Ishikawa (cell line): ENCODE measurements around the gene RASD2.

Experiments
- CEBPB ChIP-seq: IDR thresholded peaks from 2 replicates; pipeline ENCODE4 v1.6.1; 2012
- CREB1 ChIP-seq: IDR thresholded peaks from 2 replicates; pipeline ENCODE4 v1.6.1; 2012; ENCODE audit warnings: low read depth
- EGR1 ChIP-seq: IDR thresholded peaks from 2 replicates; pipeline ENCODE4 v1.6.1; 2012
- EP300 ChIP-seq: IDR thresholded peaks from 2 replicates; pipeline ENCODE4 v1.6.1; 2012; ENCODE audit warnings: borderline replicate concordance
- FOXM1 ChIP-seq: IDR thresholded peaks from 2 replicates; pipeline ENCODE4 v1.6.1; 2012; ENCODE audit warnings: low read depth, borderline replicate concordance
- NFIC ChIP-seq: IDR thresholded peaks from 2 replicates; pipeline ENCODE4 v1.6.1; 2012
- RAD21 ChIP-seq: IDR thresholded peaks from 2 replicates; pipeline ENCODE4 v1.6.1; 2012; ENCODE audit warnings: low read depth
- TAF1 ChIP-seq: IDR thresholded peaks from 2 replicates; pipeline ENCODE4 v1.6.1; 2012; ENCODE audit warnings: low read depth, mild to moderate bottlenecking
- TCF12 ChIP-seq: IDR thresholded peaks from 2 replicates; pipeline ENCODE4 v1.6.1; 2012; ENCODE audit warnings: low read depth
- TEAD4 ChIP-seq: IDR thresholded peaks from 2 replicates; pipeline ENCODE4 v1.6.1; 2012
- YY1 ChIP-seq: IDR thresholded peaks from 2 replicates; pipeline ENCODE4 v1.6.1; 2012; ENCODE audit warnings: low read depth
- ZBTB7A ChIP-seq: IDR thresholded peaks from 2 replicates; pipeline ENCODE4 v1.6.1; 2012; ENCODE audit warnings: low read depth
- TF ChIP-seq, protein P1 (sequence below): IDR thresholded peaks from 2 replicates; pipeline ENCODE4 v1.6.1; 2012; ENCODE audit warnings: low read depth, mild to moderate bottlenecking
- TF ChIP-seq, protein P2 (sequence below): IDR thresholded peaks from 2 replicates; pipeline ENCODE4 v1.6.1; 2012
- TF ChIP-seq, protein P3 (sequence below): IDR thresholded peaks from 2 replicates; pipeline ENCODE4 v1.6.1; 2012

Gene RASD2

DNA sequence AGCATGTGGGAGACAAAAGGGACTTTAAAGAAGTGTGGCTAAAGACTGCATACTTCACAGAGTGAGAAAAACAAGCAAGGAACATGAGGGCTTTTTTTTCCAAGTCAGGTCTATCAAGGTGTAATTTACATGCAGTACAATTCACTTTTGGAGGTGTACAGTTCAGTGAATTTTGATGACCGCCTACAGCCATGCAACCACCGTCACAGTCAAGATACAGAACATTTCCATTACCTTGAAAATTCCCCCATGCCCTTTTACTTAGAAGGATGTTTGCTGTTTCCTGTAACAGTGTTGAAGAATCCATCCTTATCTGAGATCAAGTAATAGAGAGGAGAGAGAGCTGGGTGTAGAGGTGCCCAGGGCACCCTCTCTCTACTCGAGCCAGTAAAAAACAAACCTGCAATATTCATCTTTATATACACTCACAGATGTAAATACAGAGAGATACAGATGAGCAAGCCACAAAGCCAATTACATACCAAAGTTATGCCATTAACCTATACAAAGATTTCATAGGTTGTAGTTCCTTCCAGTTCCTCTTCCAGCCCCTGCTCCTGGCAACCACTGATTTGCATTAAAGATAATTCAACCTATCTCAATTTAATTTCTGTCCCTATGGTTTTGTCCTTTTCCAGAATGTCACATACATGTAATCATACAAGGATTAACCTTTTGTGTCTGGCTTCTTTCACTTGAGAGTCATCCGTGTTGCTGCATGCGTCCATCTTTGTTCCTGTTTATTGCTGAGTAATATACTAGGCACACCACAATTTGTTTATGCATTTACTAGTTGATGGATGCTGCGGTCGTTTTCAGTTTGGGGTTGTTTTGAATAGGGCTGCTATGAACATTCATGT is 35.0 kb upstream of the RASD2 start:
- TF ChIP-seq EP300 (no peak), YY1 (no peak), CEBPB (no peak)
- TF ChIP-seq, protein P1, sequence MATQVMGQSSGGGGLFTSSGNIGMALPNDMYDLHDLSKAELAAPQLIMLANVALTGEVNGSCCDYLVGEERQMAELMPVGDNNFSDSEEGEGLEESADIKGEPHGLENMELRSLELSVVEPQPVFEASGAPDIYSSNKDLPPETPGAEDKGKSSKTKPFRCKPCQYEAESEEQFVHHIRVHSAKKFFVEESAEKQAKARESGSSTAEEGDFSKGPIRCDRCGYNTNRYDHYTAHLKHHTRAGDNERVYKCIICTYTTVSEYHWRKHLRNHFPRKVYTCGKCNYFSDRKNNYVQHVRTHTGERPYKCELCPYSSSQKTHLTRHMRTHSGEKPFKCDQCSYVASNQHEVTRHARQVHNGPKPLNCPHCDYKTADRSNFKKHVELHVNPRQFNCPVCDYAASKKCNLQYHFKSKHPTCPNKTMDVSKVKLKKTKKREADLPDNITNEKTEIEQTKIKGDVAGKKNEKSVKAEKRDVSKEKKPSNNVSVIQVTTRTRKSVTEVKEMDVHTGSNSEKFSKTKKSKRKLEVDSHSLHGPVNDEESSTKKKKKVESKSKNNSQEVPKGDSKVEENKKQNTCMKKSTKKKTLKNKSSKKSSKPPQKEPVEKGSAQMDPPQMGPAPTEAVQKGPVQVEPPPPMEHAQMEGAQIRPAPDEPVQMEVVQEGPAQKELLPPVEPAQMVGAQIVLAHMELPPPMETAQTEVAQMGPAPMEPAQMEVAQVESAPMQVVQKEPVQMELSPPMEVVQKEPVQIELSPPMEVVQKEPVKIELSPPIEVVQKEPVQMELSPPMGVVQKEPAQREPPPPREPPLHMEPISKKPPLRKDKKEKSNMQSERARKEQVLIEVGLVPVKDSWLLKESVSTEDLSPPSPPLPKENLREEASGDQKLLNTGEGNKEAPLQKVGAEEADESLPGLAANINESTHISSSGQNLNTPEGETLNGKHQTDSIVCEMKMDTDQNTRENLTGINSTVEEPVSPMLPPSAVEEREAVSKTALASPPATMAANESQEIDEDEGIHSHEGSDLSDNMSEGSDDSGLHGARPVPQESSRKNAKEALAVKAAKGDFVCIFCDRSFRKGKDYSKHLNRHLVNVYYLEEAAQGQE = no peak
- TF ChIP-seq, protein P2, sequence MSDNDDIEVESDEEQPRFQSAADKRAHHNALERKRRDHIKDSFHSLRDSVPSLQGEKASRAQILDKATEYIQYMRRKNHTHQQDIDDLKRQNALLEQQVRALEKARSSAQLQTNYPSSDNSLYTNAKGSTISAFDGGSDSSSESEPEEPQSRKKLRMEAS = no peak
- TF ChIP-seq, protein P3, sequence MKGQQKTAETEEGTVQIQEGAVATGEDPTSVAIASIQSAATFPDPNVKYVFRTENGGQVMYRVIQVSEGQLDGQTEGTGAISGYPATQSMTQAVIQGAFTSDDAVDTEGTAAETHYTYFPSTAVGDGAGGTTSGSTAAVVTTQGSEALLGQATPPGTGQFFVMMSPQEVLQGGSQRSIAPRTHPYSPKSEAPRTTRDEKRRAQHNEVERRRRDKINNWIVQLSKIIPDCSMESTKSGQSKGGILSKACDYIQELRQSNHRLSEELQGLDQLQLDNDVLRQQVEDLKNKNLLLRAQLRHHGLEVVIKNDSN = no peak

DNA sequence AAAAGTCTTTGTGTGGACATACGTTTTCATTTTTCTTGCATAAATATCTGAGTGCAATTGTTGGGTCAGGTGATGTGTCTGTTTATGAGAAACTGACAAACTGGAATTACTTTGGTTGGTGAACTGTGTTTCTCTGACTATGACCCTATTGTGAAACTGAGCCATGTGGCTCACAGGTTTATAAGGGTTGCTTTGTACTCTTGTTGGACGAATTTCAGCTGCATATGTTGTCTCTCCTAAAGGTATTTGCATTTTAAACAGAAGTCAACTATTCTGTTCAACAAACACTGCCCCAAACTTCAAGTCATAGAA is 34.4 kb upstream of the RASD2 start:
- TF ChIP-seq ZBTB7A = no peak
- TF ChIP-seq, protein P3 = no peak
- TF ChIP-seq, protein P2 = no peak
- TF ChIP-seq FOXM1 = no peak
- no peak for TF ChIP-seq RAD21
- TF ChIP-seq CREB1 = no peak
- no peak for TF ChIP-seq TAF1
- TF ChIP-seq, protein P1 = no peak
- no peak for TF ChIP-seq YY1
- TF ChIP-seq CEBPB = no peak
- TF ChIP-seq EP300 = no peak
- TF ChIP-seq TEAD4 = no peak
- TF ChIP-seq NFIC = no peak
- no peak for TF ChIP-seq EGR1
- TF ChIP-seq TCF12 = no peak

DNA sequence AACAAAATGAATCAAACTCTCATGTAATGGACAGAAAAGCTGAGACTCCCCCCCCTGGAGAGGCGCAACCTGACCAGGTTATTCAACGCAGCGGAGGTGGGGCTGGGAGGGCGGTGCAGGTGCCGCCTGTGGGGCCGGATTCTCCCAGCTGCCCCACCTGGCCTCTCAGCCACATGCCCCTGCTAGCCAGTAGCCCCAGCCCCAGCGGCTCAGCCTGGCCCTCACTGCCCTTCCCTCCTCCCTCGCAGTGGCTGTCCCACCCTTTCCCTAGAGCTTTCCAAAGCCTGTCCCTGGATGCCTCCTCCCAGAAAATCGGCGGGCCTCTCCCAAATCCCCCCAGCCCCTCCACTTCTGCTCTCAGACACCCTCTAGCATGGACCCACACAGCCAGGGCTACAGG is 31.2 kb upstream of the RASD2 start:
- TF ChIP-seq CEBPB = no peak
- no peak for TF ChIP-seq EGR1

DNA sequence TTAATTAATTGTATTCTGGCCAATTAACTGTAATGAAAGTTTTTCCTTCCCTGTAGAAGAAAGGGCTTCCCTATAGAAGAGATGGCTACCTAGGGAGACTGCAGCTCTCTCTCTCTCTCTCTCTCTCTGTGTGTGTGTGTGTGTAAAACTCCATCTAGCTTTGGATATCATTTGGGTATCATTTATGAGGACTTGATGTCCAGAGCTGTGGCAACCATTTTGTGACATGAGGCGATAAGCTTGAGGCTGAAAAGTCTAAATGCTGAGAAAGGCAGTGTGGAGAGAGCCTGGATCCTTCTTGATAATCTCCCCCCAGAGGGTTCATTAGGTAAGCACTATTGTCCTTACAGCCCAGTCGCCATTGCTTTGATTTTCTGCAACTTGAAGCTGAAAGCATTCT is 30.7 kb upstream of the RASD2 start:
- TF ChIP-seq, protein P2 = no peak
- TF ChIP-seq EGR1 (no peak), FOXM1 (no peak), TAF1 (no peak), NFIC (no peak), TCF12 (no peak), CEBPB (no peak), CREB1 (no peak), EP300 (no peak), RAD21 (no peak)
- TF ChIP-seq, protein P3 = no peak

DNA sequence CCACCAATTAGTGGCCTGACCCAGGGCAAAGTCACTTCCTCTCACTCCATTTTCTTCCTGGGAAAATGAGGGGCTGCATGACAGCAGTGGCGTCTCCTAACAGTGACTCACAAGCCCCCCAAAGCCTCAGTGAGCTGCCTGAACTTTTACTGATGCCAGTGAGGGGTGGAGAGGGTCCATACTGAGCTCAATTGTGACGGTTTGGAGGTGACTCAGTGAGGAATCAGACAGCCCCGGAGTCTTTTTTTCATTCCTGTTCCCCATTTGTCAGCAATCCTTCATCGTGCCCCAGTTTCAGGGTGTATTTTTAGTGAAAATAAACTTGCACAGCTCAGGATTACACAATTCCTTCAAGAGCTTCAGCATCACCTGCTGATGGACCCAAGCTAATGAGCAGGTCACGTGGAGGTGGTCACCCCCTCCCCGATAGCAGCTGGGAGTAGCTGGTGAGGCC is 30.1 kb upstream of the RASD2 start:
- no peak for TF ChIP-seq RAD21
- TF ChIP-seq, protein P3 = no peak
- TF ChIP-seq, protein P2 = no peak
- no peak for TF ChIP-seq ZBTB7A
- TF ChIP-seq TAF1 = no peak

DNA sequence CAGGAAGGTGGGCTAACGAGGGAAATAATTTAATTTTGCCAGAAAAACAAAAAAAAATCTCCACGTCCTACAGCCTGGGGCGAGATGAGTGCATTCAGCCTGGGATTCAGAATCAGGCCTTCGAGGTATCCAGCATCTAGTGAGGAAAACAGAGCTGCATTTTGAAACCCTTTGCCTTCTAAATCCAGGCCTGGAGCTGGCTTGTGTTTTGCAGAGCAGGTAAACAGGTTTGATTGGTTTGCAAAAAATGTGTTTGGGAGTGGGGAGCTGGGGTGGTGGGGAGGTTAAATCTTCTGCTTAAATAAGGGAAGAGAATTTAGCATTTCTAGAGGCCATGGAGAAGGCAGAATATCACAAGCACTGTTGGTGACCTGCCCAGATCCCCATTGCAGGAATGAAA is 29.7 kb upstream of the RASD2 start:
- TF ChIP-seq YY1 (no peak), CEBPB (no peak), EP300 (no peak), FOXM1 (no peak)
